ENCODE measurements around the gene SNAP47.

Gene SNAP47

DNA sequence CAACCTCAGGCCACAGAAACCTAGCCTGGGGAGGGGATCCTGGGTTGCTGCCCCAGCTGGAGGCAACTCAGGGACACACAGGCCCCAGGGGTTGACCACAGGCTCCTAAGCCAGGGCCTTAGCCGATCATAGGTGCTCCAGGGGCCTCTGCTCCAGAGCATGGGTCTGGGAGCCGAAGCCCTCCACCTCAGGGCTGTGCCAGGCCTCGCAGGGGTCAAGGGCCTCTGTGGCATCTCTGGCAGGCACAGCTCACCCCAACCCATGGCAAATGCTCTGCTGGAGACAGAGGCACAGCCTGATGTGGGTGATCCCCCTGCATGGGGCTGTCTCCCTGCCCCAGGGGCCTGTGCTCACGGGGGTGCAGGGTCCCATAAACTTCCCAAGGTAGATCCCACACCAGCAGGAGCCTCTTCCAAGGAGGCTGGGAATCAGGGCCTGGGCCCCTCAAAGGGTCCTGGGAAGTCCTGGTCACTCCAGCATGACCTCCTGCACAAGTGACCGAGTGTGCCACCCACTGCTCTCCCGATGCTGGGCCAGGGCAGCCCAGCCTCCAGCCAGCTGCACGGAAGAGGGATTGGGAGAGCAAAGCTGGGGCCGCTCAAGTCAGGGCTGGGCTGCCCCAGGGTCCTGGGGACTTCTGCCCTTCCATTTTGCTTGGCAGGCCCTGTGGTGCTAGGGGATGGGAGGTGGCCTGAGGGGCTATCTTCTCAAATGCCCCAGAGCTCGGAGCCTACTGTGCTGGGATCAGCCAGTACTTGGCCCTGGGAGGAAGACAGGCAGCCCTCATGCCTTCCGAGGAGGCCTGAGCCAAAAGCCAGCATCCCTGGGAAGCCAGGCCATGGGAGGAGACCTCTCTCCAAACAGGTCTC lies 58.1 kb downstream of the SNAP47 start:
- H3K4me3 ChIP-seq (ENCODE audit: low read length): no peak overlapping the region
- TF ChIP-seq, protein P1, sequence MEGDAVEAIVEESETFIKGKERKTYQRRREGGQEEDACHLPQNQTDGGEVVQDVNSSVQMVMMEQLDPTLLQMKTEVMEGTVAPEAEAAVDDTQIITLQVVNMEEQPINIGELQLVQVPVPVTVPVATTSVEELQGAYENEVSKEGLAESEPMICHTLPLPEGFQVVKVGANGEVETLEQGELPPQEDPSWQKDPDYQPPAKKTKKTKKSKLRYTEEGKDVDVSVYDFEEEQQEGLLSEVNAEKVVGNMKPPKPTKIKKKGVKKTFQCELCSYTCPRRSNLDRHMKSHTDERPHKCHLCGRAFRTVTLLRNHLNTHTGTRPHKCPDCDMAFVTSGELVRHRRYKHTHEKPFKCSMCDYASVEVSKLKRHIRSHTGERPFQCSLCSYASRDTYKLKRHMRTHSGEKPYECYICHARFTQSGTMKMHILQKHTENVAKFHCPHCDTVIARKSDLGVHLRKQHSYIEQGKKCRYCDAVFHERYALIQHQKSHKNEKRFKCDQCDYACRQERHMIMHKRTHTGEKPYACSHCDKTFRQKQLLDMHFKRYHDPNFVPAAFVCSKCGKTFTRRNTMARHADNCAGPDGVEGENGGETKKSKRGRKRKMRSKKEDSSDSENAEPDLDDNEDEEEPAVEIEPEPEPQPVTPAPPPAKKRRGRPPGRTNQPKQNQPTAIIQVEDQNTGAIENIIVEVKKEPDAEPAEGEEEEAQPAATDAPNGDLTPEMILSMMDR (IDR thresholded peaks at IDR 0.05; ENCODE audit: insufficient read depth, low read depth, low read length, missing control alignments): no peak
- DNase-seq (ENCODE audit: low read depth): no peak

DNA sequence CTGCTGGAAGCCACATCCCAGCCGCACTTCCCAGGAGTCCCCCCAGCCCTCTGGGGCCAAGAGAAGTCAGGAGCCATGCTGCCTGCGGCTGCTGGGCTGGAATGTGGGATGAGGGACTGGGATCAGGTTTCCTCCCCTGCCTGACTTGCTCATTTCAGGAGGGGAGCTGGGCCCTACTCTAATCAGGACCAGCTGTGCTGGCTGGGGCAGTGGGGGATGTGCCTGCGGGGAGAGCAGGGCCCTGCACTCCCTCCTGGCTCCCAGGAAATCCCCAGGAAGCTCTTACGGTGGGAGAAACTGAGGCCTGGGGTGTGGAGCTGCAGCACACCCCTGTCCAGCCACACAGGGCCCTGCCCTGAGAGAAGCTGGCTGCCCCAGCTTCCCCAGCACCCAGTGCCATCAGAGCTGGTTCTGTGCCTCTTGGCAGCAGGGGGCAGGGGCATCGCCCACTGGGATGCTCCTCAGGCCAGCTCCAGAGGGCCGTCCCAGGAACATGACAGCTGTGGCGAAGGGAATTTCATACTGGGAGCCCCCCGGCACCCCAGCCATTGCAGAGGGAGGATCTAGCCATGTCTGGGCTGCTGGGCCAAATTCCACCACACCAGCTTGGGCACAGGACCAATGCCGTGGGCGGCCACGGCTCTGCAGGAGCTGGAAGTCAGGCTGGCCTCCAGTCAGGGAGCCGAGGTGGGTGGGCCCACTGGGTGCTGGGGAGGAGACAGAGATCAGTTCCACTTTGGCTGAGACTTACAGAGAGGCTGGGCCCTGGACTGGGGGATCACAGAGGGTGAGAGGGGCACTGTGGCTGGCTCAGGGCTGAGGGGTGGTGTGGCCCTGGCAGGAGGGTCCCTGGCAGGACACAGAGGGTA lies 58.9 kb downstream of the SNAP47 start:
- no peak overlapping the region for H3K4me3 ChIP-seq (ENCODE audit: low read length)
- TF ChIP-seq, protein P1 (IDR thresholded peaks at IDR 0.05; ENCODE audit: insufficient read depth, low read depth, low read length, missing control alignments): no peak
- no peak for DNase-seq (ENCODE audit: low read depth)

DNA sequence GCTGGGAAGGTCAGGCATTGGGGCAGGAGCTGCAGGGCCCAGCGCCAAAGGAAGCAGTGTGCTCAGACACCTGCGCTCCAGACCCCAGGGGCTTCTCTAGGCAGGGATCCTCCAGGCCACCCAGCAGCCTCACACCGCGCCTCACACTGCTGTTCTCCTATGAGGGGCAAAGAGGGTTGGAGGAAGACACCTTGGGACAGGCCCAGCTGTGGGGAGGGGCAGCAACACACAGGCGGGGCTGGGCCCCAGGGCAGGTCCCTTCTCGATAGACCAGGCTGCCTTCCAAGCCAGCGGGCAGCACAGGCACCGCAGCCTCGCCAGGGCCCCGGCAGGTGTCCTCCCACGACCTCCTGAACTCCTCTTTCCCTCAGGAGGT lies 59.6 kb downstream of the SNAP47 start:
- H3K4me3 ChIP-seq (ENCODE audit: low read length): no peak overlapping the region

DNA sequence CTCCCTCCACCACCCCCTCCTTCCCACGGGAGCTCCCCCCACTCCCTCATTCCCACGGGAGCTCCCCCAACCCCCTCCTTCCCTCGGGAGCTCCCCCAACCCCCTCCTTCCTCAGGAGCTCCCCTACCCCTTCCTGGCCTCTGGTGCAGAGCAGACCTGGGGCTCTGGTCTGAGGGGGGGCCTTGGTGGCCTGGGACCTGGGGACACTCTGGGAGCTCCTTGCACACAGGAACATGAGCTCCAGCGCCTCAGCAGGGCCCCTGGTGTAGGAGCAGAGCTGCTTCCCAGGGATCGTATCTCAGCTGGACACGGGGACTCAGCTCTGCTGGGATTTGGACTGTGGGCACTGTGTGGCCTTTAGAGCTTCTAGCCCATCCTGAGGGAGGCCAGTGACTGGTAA lies 60.5 kb downstream of the SNAP47 start:
- H3K4me3 ChIP-seq (ENCODE audit: low read length): no peak overlapping the region
- TF ChIP-seq, protein P1 (IDR thresholded peaks at IDR 0.05; ENCODE audit: insufficient read depth, low read depth, low read length, missing control alignments): no peak
- DNase-seq (ENCODE audit: low read depth): no peak

More for the DNA sequence above, 59.6 kb downstream of the SNAP47 start:
- TF ChIP-seq, protein P1 (IDR thresholded peaks at IDR 0.05; ENCODE audit: insufficient read depth, low read depth, low read length, missing control alignments): no peak
- DNase-seq (ENCODE audit: low read depth): no peak

DNA sequence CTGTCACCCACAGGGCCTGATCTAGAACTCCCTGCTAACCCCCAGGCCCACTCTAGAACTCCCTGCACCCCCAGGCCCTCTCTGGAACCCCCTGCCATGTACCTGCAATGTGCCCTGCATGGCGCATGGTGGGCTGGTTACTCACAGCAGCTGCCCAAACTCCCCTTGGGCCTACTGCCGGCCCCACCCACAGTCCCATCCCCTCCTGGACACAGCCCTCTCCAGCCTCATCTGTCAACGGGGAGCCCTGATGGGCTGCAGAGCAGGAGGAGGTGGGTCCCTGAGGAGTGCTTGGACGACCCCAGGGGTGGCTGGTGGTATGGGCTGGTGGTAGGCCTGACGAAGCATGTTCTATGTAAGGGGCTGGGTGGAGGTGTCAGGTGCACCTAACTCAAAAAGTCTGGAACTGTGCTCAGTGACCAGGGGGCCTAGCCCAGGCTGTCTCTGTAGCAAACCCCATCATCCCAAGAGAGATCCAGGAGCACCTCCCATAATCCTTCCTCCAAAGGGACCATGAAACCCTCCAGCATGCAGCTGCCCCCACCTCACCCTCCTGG lies 61.2 kb downstream of the SNAP47 start:
- TF ChIP-seq, protein P1 (IDR thresholded peaks at IDR 0.05; ENCODE audit: insufficient read depth, low read depth, low read length, missing control alignments): no peak
- no peak overlapping the region for H3K4me3 ChIP-seq (ENCODE audit: low read length)
- no peak for DNase-seq (ENCODE audit: low read depth)

DNA sequence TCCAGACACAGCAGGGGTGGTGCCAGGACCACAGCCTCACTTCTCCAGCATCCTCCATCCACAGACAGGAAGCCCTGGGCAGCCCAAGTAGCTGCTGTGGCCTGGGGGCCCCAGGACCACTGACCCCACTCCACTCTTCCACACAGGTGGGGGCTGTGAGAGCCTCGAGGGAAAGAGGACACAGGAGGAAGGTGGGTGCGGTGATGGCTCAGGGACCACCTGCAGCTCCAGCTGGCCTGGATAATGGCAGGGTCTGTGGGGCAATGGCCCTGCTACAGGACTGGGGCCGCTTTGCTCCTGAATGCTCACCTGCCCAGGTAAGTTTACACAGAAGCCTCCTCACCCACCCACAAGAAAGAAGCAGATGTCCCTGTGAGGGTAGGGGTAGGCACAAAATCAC lies 61.9 kb downstream of the SNAP47 start:
- TF ChIP-seq, protein P1 (IDR thresholded peaks at IDR 0.05; ENCODE audit: insufficient read depth, low read depth, low read length, missing control alignments): no peak
- DNase-seq (ENCODE audit: low read depth): no peak
- H3K4me3 ChIP-seq (ENCODE audit: low read length): no peak overlapping the region

Data from epithelial cell of esophagus (primary cell).